Nephron progenitor cell (in vitro differentiated cells): ENCODE measurements around the gene CCNT2.

Source experiments
- DNase-seq: peaks from one replicate; pipeline ENCODE4 v3.0.0; 2021
- H3K27ac Mint-ChIP-seq: 2 replicates; pipeline ENCODE4 v1.8.0; 2021; ENCODE audit warnings: mild to moderate bottlenecking, moderate library complexity, mixed read lengths
- H3K27me3 Mint-ChIP-seq: 2 replicates; pipeline ENCODE4 v1.8.0; 2021; ENCODE audit warnings: mild to moderate bottlenecking, low read depth, mixed read lengths; ENCODE audit not compliant: poor library complexity
- H3K36me3 Mint-ChIP-seq: 2 replicates; pipeline ENCODE4 v1.8.0; 2021; ENCODE audit warnings: low read depth, mixed read lengths
- H3K4me1 Mint-ChIP-seq: 2 replicates; pipeline ENCODE4 v1.8.0; 2021; ENCODE audit warnings: mixed read lengths
- H3K4me3 Mint-ChIP-seq: 2 replicates; pipeline ENCODE4 v1.8.0; 2021; ENCODE audit warnings: mild to moderate bottlenecking, moderate library complexity, mixed read lengths
- H3K9me3 Mint-ChIP-seq: 2 replicates; pipeline ENCODE4 v1.8.0; 2021; ENCODE audit warnings: mild to moderate bottlenecking, moderate library complexity, mixed read lengths
- CTCF ChIP-seq: fragments of 200-600 bp; sonication (generic); IDR thresholded peaks from 2 replicates; pipeline ENCODE4 v1.5.0; 2021; ENCODE audit warnings: antibody characterized with exemption

The CCNT2 gene

DNA sequence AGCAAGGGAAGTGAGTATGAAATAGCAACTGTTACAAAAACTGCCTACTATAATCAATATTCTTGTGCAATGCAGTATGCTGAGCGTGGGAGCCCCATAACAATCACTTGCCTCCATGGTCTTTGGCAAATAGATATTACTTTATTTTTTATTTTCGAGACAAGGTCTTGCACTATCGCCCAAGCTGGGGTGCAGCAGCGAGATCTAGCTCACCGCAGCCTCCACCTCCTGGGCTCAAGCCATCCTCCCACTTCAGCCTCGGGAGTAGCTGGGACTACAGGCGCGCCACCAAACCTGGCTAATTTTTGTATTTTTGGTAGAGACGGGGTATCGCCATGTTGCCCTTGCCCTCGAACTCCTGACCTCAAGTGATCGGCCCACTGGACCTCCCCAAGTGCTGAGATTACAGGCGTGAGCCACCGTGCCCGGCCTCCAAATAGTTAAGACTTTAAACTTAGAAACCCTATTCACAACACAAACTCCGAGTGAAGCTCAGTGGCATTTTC, 1.2 kb upstream of the CCNT2 start:
- DNase-seq: peak; percentile 14
- H3K36me3 Mint-ChIP-seq: peaks cover 23% of the 10 kb centered on the region
- H3K4me1 Mint-ChIP-seq: peaks cover 27% of the 10 kb centered on the region

GRCh38 chr2:134917888-134918525, 615 bp upstream of the CCNT2 start:
- H3K27me3 Mint-ChIP-seq: peaks cover 4% of the 10 kb centered on the region
- peaks cover 23% of the 10 kb centered on the region for H3K36me3 Mint-ChIP-seq
- no peak for TF ChIP-seq CTCF
- H3K4me3 Mint-ChIP-seq: peak overlapping the region; percentile 99
- H3K9me3 Mint-ChIP-seq: peaks cover 26% of the 10 kb centered on the region
- peaks cover 32% of the 10 kb centered on the region for H3K4me1 Mint-ChIP-seq
- H3K27ac Mint-ChIP-seq: peak overlapping the region; percentile 100
- no peak for DNase-seq

More for the DNA sequence above, 1.2 kb upstream of the CCNT2 start:
- Mint-ChIP-seq H3K27ac (peak overlapping the region; percentile 100), H3K4me3 (peak overlapping the region; percentile 99), H3K27me3 (peaks cover 4% of the 10 kb centered on the region), H3K9me3 (peaks cover 32% of the 10 kb centered on the region)
- no peak for TF ChIP-seq CTCF

GRCh38 chr2:134919341-134920210, 954 bp downstream of the CCNT2 start:
- peaks cover 29% of the 10 kb centered on the region for H3K36me3 Mint-ChIP-seq
- DNase-seq: no peak
- peaks cover 11% of the 10 kb centered on the region for H3K9me3 Mint-ChIP-seq
- TF ChIP-seq CTCF: no peak
- no peaks in the 10 kb centered on the region for H3K27me3 Mint-ChIP-seq
- peak overlapping the region; percentile 100 for H3K27ac Mint-ChIP-seq
- peaks cover 32% of the 10 kb centered on the region for H3K4me1 Mint-ChIP-seq
- H3K4me3 Mint-ChIP-seq: peak overlapping the region; percentile 99

DNA sequence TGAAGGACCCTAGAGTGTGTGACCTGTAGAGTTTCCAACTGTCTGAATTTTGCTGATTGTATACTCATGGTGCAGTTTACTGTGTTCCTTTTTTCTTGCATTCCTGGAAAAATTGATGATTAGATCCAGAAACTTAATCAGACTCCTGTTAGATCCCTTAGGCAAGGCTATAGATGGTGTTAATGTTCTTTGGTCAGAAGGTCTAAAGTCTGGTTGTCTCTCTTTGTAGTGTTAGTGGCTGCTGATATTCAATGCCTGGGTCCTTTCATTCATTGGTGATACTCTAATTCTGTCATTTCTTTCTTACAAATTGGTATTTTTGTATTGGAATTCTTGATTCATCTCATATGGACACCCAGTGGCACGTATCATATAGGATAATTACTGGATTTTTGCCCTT, 6.3 kb downstream of the CCNT2 start:
- no peak for TF ChIP-seq CTCF
- H3K4me3 Mint-ChIP-seq: no peak overlapping the region
- no peaks in the 10 kb centered on the region for H3K9me3 Mint-ChIP-seq
- DNase-seq: no peak
- peaks cover 29% of the 10 kb centered on the region for H3K4me1 Mint-ChIP-seq
- H3K27me3 Mint-ChIP-seq: no peaks in the 10 kb centered on the region
- H3K36me3 Mint-ChIP-seq: peaks cover 48% of the 10 kb centered on the region
- peak overlapping the region; percentile 10 for H3K27ac Mint-ChIP-seq

DNA sequence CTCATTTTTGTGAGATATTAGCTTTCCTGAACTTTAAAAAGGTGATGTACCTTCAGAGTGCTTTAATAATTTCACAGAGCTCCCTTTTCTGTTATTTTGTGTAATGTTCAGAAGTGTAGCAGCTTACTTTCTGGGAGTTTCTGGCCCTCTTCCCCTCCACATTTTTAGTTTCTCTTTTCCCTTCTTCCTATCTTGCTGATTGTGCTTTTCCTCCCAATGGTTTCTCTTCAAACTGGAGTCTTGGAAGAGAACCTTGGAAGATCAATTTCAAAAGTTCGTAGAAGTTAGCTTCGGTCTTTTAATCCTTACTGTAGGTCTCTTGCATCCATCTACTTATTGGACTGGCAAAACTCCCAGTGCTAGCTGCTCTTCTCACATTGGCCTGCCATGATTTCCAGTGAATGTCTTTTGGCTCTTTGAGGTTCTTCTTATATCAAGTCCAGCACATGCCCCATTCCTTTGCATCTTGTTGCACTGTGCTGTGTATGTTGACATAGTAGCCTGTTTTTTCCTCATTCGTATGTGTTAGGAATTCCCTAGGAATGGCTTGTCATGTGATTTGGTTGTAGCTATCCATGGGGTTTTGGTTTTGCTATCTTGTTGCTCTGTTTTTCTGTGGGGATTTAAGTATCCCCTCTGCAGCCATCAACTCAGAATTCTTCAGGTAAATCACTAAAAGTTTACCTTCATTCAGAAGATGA, 7.8 kb downstream of the CCNT2 start:
- no peak for TF ChIP-seq CTCF
- Mint-ChIP-seq H3K4me1 (peaks cover 18% of the 10 kb centered on the region), H3K36me3 (peaks cover 54% of the 10 kb centered on the region), H3K4me3 (no peak overlapping the region), H3K27ac (peak overlapping the region; percentile 73), H3K27me3 (no peaks in the 10 kb centered on the region), H3K9me3 (no peaks in the 10 kb centered on the region)
- no peak for DNase-seq
